Adrenal gland (tissue), 5 donors: Measurements from ENCODE around the gene HYKK.

Experiments
- POLR2A ChIP-seq, 2 donors: fragments of 450-650 bp; IDR thresholded peaks; one replicate each; pipeline ENCODE4 v1.6.1; 2017; ENCODE audit warnings: antibody characterized with exemption in 2 of 2, mild to moderate bottlenecking in 2 of 2, moderate library complexity in 1 of 2
- TF ChIP-seq, protein P1 (sequence below), 6 experiments: fragments of 450-650 bp in 4 of 6; fragments of 200-600 bp in 2 of 6; sonication (generic) in 1 of 6; IDR thresholded peaks; 1 replicate in 5 of 6; 2 replicates in 1 of 6; pipeline versions ENCODE4 v1.5.1 to v1.8.0; 2016 to 2021; ENCODE audit warnings: antibody characterized with exemption in 6 of 6, mild to moderate bottlenecking in 2 of 6, moderate library complexity in 1 of 6
- donor health status: DM: no; HTN: no; CAD: no.

DNA sequence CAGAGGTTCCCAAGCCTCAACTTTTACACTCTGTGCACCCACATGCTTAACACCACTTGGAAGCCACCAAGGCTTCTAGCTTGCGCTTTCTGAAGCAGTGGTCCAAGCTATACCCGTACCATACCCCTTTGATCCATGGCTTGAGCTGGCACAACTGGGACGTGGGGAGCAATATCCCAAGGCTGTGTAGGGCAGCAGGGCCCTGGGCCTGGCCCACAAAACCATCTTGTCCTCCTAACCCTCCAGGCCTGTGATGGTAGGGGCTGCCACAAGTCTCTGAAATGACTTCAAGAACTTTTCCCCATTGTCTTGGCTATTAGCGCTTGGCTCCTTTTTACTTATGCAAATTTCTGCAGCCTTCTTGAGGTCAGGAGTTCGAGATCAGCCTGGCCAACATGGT is 16.9 kb downstream of the HYKK start:
- TF ChIP-seq POLR2A (IDR thresholded peaks at IDR 0.05): no peak
- TF ChIP-seq, protein P1, sequence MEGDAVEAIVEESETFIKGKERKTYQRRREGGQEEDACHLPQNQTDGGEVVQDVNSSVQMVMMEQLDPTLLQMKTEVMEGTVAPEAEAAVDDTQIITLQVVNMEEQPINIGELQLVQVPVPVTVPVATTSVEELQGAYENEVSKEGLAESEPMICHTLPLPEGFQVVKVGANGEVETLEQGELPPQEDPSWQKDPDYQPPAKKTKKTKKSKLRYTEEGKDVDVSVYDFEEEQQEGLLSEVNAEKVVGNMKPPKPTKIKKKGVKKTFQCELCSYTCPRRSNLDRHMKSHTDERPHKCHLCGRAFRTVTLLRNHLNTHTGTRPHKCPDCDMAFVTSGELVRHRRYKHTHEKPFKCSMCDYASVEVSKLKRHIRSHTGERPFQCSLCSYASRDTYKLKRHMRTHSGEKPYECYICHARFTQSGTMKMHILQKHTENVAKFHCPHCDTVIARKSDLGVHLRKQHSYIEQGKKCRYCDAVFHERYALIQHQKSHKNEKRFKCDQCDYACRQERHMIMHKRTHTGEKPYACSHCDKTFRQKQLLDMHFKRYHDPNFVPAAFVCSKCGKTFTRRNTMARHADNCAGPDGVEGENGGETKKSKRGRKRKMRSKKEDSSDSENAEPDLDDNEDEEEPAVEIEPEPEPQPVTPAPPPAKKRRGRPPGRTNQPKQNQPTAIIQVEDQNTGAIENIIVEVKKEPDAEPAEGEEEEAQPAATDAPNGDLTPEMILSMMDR (IDR thresholded peaks at IDR 0.05): no peak
